Measurements from ENCODE around the gene FOXD4L1. TPM values are rescaled to one million over a fixed set of nuclear protein-coding genes. Genes with fewer than 3 reads are reported as not detected.
A peak's percentile ranks its signal among the peaks of the same experiment; 100 is the strongest.
"Not testable (repeated sequence)": the region's sequence is repeated elsewhere in the genome, so short reads cannot be mapped to it uniquely, and the experiment has no call there.

The FOXD4L1 gene
- total RNA-seq (ENCODE audit: unreplicated experiment), result 0.44 TPM
- long read RNA-seq, result 0 reads

- H3K9me3 Mint-ChIP-seq (ENCODE audit: unreplicated experiment); H3K27me3 Mint-ChIP-seq (ENCODE audit: unreplicated experiment): not testable (repeated sequence)
Measured at GRCh38 chr2:113498365-113498764, at the start of gene FOXD4L1. Gene FOXD4L1 (plus strand): TSS chr2:113498665. CDS start chr2:113499257, 592 bp downstream.

GRCh38 chr2:113465770-113466169 lies 32.7 kb upstream of the FOXD4L1 start:
- H3K4me1 Mint-ChIP-seq (ENCODE audit: low read depth, unreplicated experiment); H3K36me3 Mint-ChIP-seq (ENCODE audit: unreplicated experiment); DNase-seq; H3K27ac Mint-ChIP-seq (ENCODE audit: unreplicated experiment); H3K4me3 Mint-ChIP-seq (ENCODE audit: unreplicated experiment); H3K27me3 Mint-ChIP-seq (ENCODE audit: unreplicated experiment); H3K9me3 Mint-ChIP-seq (ENCODE audit: unreplicated experiment): not testable (repeated sequence)

More at GRCh38 chr2:113498365-113498764, at the start of gene FOXD4L1:
- H3K4me3 Mint-ChIP-seq (ENCODE audit: unreplicated experiment); H3K36me3 Mint-ChIP-seq (ENCODE audit: unreplicated experiment); DNase-seq; H3K4me1 Mint-ChIP-seq (ENCODE audit: low read depth, unreplicated experiment); H3K27ac Mint-ChIP-seq (ENCODE audit: unreplicated experiment): not testable (repeated sequence)

GRCh38 chr2:113476688-113477368 lies 21.6 kb upstream of the FOXD4L1 start:
- not testable (repeated sequence) for H3K27me3 Mint-ChIP-seq (ENCODE audit: unreplicated experiment); H3K27ac Mint-ChIP-seq (ENCODE audit: unreplicated experiment); H3K36me3 Mint-ChIP-seq (ENCODE audit: unreplicated experiment); DNase-seq; H3K4me3 Mint-ChIP-seq (ENCODE audit: unreplicated experiment); H3K9me3 Mint-ChIP-seq (ENCODE audit: unreplicated experiment); H3K4me1 Mint-ChIP-seq (ENCODE audit: low read depth, unreplicated experiment)

GRCh38 chr2:113496527-113496926 lies 1.9 kb upstream of the FOXD4L1 start:
- H3K4me3 Mint-ChIP-seq (ENCODE audit: unreplicated experiment); H3K27me3 Mint-ChIP-seq (ENCODE audit: unreplicated experiment); H3K9me3 Mint-ChIP-seq (ENCODE audit: unreplicated experiment); DNase-seq; H3K36me3 Mint-ChIP-seq (ENCODE audit: unreplicated experiment); H3K4me1 Mint-ChIP-seq (ENCODE audit: low read depth, unreplicated experiment); H3K27ac Mint-ChIP-seq (ENCODE audit: unreplicated experiment): not testable (repeated sequence)

- H3K27me3 Mint-ChIP-seq (ENCODE audit: unreplicated experiment); H3K4me3 Mint-ChIP-seq (ENCODE audit: unreplicated experiment); H3K27ac Mint-ChIP-seq (ENCODE audit: unreplicated experiment); H3K36me3 Mint-ChIP-seq (ENCODE audit: unreplicated experiment); H3K9me3 Mint-ChIP-seq (ENCODE audit: unreplicated experiment); H3K4me1 Mint-ChIP-seq (ENCODE audit: low read depth, unreplicated experiment): not testable (repeated sequence)
- peak; percentile 17 for DNase-seq
Measured at GRCh38 chr2:113499019-113499885, 787 bp downstream of the FOXD4L1 start.

GRCh38 chr2:113499886-113500722 lies 1.6 kb downstream of the FOXD4L1 start:
- not testable (repeated sequence) for H3K36me3 Mint-ChIP-seq (ENCODE audit: unreplicated experiment); H3K9me3 Mint-ChIP-seq (ENCODE audit: unreplicated experiment); H3K4me1 Mint-ChIP-seq (ENCODE audit: low read depth, unreplicated experiment); H3K27me3 Mint-ChIP-seq (ENCODE audit: unreplicated experiment); H3K27ac Mint-ChIP-seq (ENCODE audit: unreplicated experiment); H3K4me3 Mint-ChIP-seq (ENCODE audit: unreplicated experiment); DNase-seq

GRCh38 chr2:113500723-113501038 lies 2.2 kb downstream of the FOXD4L1 start:
- H3K36me3 Mint-ChIP-seq (ENCODE audit: unreplicated experiment); DNase-seq: not testable (repeated sequence)

GRCh38 chr2:113502216-113503093 lies 4.0 kb downstream of the FOXD4L1 start:
- H3K27ac Mint-ChIP-seq (ENCODE audit: unreplicated experiment); H3K36me3 Mint-ChIP-seq (ENCODE audit: unreplicated experiment); H3K4me1 Mint-ChIP-seq (ENCODE audit: low read depth, unreplicated experiment); H3K9me3 Mint-ChIP-seq (ENCODE audit: unreplicated experiment); H3K27me3 Mint-ChIP-seq (ENCODE audit: unreplicated experiment): not testable (repeated sequence)
- DNase-seq, result peak; percentile 10
- H3K4me3 Mint-ChIP-seq (ENCODE audit: unreplicated experiment), result peak overlapping the region; percentile 49

More at GRCh38 chr2:113500723-113501038, 2.2 kb downstream of the FOXD4L1 start:
- H3K27me3 Mint-ChIP-seq (ENCODE audit: unreplicated experiment); H3K9me3 Mint-ChIP-seq (ENCODE audit: unreplicated experiment); H3K4me3 Mint-ChIP-seq (ENCODE audit: unreplicated experiment); H3K4me1 Mint-ChIP-seq (ENCODE audit: low read depth, unreplicated experiment); H3K27ac Mint-ChIP-seq (ENCODE audit: unreplicated experiment): not testable (repeated sequence)

GRCh38 chr2:113503094-113504042 lies 4.9 kb downstream of the FOXD4L1 start:
- H3K27me3 Mint-ChIP-seq (ENCODE audit: unreplicated experiment); H3K27ac Mint-ChIP-seq (ENCODE audit: unreplicated experiment); H3K9me3 Mint-ChIP-seq (ENCODE audit: unreplicated experiment); H3K4me1 Mint-ChIP-seq (ENCODE audit: low read depth, unreplicated experiment); H3K36me3 Mint-ChIP-seq (ENCODE audit: unreplicated experiment): not testable (repeated sequence)
- H3K4me3 Mint-ChIP-seq (ENCODE audit: unreplicated experiment), result peak overlapping the region; percentile 49
- DNase-seq, result peak; percentile 46

GRCh38 chr2:113504081-113504480 lies 5.6 kb downstream of the FOXD4L1 start:
- not testable (repeated sequence) for H3K9me3 Mint-ChIP-seq (ENCODE audit: unreplicated experiment); H3K36me3 Mint-ChIP-seq (ENCODE audit: unreplicated experiment); H3K27me3 Mint-ChIP-seq (ENCODE audit: unreplicated experiment); DNase-seq; H3K4me1 Mint-ChIP-seq (ENCODE audit: low read depth, unreplicated experiment); H3K4me3 Mint-ChIP-seq (ENCODE audit: unreplicated experiment); H3K27ac Mint-ChIP-seq (ENCODE audit: unreplicated experiment)

Measured in glutamatergic neuron (in vitro differentiated cells).